Endothelial cell (in vitro differentiated cells): ENCODE measurements around the gene CAMTA1. TPM values are rescaled to one million over a fixed set of nuclear protein-coding genes. Genes with fewer than 3 reads are reported as not detected.
A peak's percentile ranks its signal among the peaks of the same experiment; 100 is the strongest.

Experiments
- DNase-seq: peaks from one replicate; pipeline ENCODE4 v3.0.0; 2021; ENCODE audit warnings: low spot score
- H3K27ac Mint-ChIP-seq: one replicate; pipeline ENCODE4 v1.8.0; 2021; ENCODE audit warnings: mixed read lengths, inconsistent platforms; ENCODE audit not compliant: unreplicated experiment
- H3K27me3 Mint-ChIP-seq: one replicate; pipeline ENCODE4 v1.8.0; 2021; ENCODE audit warnings: mild to moderate bottlenecking, moderate library complexity, mixed read lengths, inconsistent platforms; ENCODE audit not compliant: unreplicated experiment
- H3K36me3 Mint-ChIP-seq: one replicate; pipeline ENCODE4 v1.8.0; 2021; ENCODE audit warnings: mild to moderate bottlenecking, low read depth, mixed read lengths, inconsistent platforms; ENCODE audit not compliant: unreplicated experiment
- H3K4me1 Mint-ChIP-seq: one replicate; pipeline ENCODE4 v1.8.0; 2021; ENCODE audit warnings: mild to moderate bottlenecking, mixed read lengths, inconsistent platforms; ENCODE audit not compliant: unreplicated experiment
- H3K4me3 Mint-ChIP-seq: one replicate; pipeline ENCODE4 v1.8.0; 2021; ENCODE audit warnings: mild to moderate bottlenecking, mixed read lengths, inconsistent platforms; ENCODE audit not compliant: unreplicated experiment
- H3K9me3 Mint-ChIP-seq: one replicate; pipeline ENCODE4 v1.8.0; 2021; ENCODE audit warnings: mixed read lengths, inconsistent platforms; ENCODE audit not compliant: unreplicated experiment
- CTCF ChIP-seq: fragments of 200-600 bp; sonication (generic); IDR thresholded peaks from one replicate; pipeline ENCODE4 v1.5.0; 2021; ENCODE audit warnings: antibody characterized with exemption; ENCODE audit not compliant: unreplicated experiment
- total RNA-seq: library from RNA; stranded (reverse); fragmentation: NEBNext Ultra II Directional; extraction: Animal tissue kit (Norgen Biotek cat#: 25700); gene quantifications from one replicate; pipeline ENCODE4 v1.2.1, GENCODE V29; 2021; ENCODE audit not compliant: unreplicated experiment

Gene CAMTA1
- total RNA-seq, 1 donor from 2014 or later = 87.3 TPM

DNA sequence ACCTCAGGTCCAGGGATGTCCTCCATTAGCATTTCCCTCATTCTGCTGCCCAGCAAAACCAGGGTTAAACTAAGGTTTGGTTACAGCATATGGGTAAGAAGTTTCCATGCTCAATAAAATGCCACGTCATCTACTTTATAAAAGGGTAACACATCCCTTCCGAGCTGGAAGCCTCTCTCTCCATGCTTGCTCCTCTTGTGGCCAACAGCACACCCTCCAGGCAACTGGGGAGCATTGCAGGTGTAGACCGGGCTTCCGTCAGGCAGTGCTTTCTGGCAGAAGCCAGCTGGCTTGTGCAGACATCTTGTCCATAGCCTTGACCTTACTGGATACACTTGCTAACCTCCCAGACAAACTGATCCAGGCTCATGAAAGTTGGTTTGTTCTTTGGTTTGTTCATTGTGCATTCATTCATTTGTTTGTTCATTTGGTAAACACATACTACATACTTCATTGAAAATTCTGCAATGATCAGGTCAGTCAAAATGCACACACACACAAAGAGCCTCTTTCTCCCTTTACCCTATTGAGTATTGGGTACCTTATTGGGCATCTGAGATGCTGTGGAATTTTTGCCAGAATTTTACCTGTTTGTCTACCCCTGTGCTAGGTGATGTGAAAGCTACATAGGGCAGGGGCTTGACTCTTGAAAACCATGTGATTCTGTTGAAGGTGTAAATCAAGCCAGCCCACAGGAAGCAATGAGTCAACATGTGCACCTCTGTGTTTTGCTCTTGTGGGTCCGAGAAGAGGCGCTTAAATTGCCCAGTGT is 422.8 kb downstream of the CAMTA1 start:
- Mint-ChIP-seq H3K4me1 (no peaks in the 10 kb centered on the region), H3K4me3 (no peak overlapping the region), H3K36me3 (no peaks in the 10 kb centered on the region), H3K9me3 (no peaks in the 10 kb centered on the region), H3K27me3 (peaks cover 3% of the 10 kb centered on the region), H3K27ac (no peak overlapping the region)
- peak; percentile 87 for DNase-seq
- TF ChIP-seq CTCF = peak; percentile 80

DNA sequence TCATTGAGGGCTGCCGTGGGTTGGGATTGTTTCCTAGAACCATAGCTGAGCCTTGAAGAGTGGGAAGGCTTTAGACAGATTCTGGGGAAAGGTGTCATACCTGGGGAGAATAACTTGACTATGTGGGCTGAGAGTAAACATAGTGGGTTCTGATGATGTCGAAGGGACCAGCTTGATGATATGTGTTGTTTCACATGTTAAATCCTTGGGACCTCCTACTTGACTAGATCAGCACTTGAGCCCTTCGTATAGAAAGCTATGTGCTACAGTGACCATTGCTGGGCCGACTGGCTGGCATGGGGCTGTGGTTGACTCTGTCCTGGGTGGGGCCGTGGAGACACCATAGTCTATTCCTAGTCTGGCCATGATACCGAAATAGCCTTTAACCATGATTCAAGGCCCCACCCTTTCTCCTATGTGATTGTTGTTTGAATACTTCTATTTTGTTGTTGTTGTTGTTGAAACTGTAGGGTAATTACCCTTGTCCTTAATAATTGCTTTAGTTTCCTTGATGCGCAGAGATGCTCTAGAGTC is 423.5 kb downstream of the CAMTA1 start:
- DNase-seq = no peak
- Mint-ChIP-seq H3K9me3 (no peaks in the 10 kb centered on the region), H3K27ac (no peak overlapping the region), H3K36me3 (no peaks in the 10 kb centered on the region), H3K4me1 (no peaks in the 10 kb centered on the region), H3K4me3 (no peak overlapping the region), H3K27me3 (peaks cover 3% of the 10 kb centered on the region)
- TF ChIP-seq CTCF = no peak

- Mint-ChIP-seq H3K4me1 (no peaks in the 10 kb centered on the region), H3K9me3 (no peaks in the 10 kb centered on the region), H3K36me3 (no peaks in the 10 kb centered on the region), H3K27me3 (peaks cover 1% of the 10 kb centered on the region), H3K27ac (no peak overlapping the region), H3K4me3 (no peak overlapping the region)
- DNase-seq = no peak
- TF ChIP-seq CTCF = no peak
Measured at GRCh38 chr1:7209336-7209735, 424.1 kb downstream of the CAMTA1 start.

- TF ChIP-seq CTCF = peak; percentile 85
- H3K27ac Mint-ChIP-seq = no peak overlapping the region
- H3K9me3 Mint-ChIP-seq = no peaks in the 10 kb centered on the region
- no peaks in the 10 kb centered on the region for H3K36me3 Mint-ChIP-seq
- no peaks in the 10 kb centered on the region for H3K4me1 Mint-ChIP-seq
- DNase-seq = peak; percentile 61
- no peak overlapping the region for H3K4me3 Mint-ChIP-seq
- peaks cover 1% of the 10 kb centered on the region for H3K27me3 Mint-ChIP-seq
Measured at GRCh38 chr1:7218210-7218832, 433.1 kb downstream of the CAMTA1 start.

DNA sequence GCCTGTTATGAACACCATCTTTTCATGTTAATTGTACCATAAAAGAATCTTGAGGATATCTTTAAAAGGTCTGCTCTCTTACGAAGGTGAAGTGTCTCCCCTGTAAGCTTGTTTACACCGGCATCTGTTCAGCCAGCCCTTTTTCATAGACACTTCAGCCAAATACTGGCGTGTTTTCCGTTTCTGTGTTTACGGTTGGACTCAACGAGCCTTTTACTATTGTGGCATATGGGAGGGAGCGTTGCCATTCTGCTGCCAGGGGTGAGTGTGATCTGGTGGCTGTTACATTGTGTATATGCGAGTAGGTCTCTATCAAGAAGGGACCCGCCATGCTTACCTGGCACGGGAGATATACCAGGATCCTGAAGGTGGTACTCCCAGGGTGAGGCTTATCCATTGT is 433.8 kb downstream of the CAMTA1 start:
- TF ChIP-seq CTCF = no peak
- H3K36me3 Mint-ChIP-seq = no peaks in the 10 kb centered on the region
- no peak overlapping the region for H3K27ac Mint-ChIP-seq
- no peak overlapping the region for H3K4me3 Mint-ChIP-seq
- no peaks in the 10 kb centered on the region for H3K4me1 Mint-ChIP-seq
- peaks cover 1% of the 10 kb centered on the region for H3K27me3 Mint-ChIP-seq
- no peaks in the 10 kb centered on the region for H3K9me3 Mint-ChIP-seq
- no peak for DNase-seq
